Nephron progenitor cell (in vitro differentiated cells): ENCODE results near the gene ERO1B.

Experiments used
- DNase-seq: peaks from one replicate; pipeline ENCODE4 v3.0.0; 2021
- H3K27ac Mint-ChIP-seq: 2 replicates; pipeline ENCODE4 v1.8.0; 2021; ENCODE audit warnings: mild to moderate bottlenecking, moderate library complexity, mixed read lengths
- H3K27me3 Mint-ChIP-seq: 2 replicates; pipeline ENCODE4 v1.8.0; 2021; ENCODE audit warnings: mild to moderate bottlenecking, low read depth, mixed read lengths; ENCODE audit not compliant: poor library complexity
- H3K36me3 Mint-ChIP-seq: 2 replicates; pipeline ENCODE4 v1.8.0; 2021; ENCODE audit warnings: low read depth, mixed read lengths
- H3K4me1 Mint-ChIP-seq: 2 replicates; pipeline ENCODE4 v1.8.0; 2021; ENCODE audit warnings: mixed read lengths
- H3K4me3 Mint-ChIP-seq: 2 replicates; pipeline ENCODE4 v1.8.0; 2021; ENCODE audit warnings: mild to moderate bottlenecking, moderate library complexity, mixed read lengths
- H3K9me3 Mint-ChIP-seq: 2 replicates; pipeline ENCODE4 v1.8.0; 2021; ENCODE audit warnings: mild to moderate bottlenecking, moderate library complexity, mixed read lengths
- CTCF ChIP-seq: fragments of 200-600 bp; sonication (generic); IDR thresholded peaks from 2 replicates; pipeline ENCODE4 v1.5.0; 2021; ENCODE audit warnings: antibody characterized with exemption

ERO1B gene

DNA sequence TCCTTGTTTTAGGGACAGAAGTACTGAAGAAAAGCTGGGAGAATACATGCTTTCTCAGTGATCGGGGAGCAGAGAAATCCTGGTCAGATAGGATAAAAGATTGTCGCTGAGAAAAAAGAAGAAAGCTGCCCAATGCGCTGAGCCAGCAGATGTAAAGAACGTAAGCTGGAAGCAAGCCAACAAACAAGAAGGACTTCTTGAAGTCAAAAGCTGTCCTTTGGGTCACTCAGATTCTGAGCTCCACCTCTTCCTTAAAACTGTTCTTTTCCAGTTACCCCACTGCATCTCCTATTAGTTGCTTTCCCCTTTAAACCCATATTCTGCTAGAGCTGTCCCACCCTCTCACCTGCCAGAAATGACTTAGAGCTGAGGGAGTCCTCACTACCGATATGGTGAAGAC, 74.6 kb downstream of the ERO1B start:
- H3K27ac Mint-ChIP-seq: peak overlapping the region; percentile 57

DNA sequence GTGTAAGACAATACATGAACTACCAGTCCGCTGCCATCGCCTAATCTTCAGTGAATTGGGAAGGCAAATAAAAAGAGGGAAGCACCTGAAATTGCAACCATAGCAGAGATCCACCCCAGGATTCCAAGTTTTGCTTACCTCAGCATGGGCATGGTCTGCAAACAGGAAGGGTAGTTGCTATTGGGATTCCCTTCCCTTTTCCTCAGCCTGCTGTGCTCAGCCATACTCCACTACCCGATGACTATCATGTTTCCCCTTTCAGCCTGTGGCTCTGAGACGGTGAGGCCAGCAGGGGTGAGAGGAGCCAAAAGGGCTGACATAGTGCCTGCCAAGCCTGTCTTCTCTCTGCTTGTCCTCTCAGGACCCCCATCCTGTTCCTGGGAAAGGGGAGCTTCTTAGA, 75.2 kb downstream of the ERO1B start:
- Mint-ChIP-seq H3K4me3 (no peak overlapping the region), H3K27ac (peak overlapping the region; percentile 26), H3K4me1 (peaks cover 21% of the 10 kb centered on the region), H3K9me3 (peaks cover 32% of the 10 kb centered on the region), H3K27me3 (no peaks in the 10 kb centered on the region), H3K36me3 (peaks cover 62% of the 10 kb centered on the region)
- TF ChIP-seq CTCF: no peak
- DNase-seq: peak; percentile 37

More for the DNA sequence above, 74.6 kb downstream of the ERO1B start:
- Mint-ChIP-seq H3K36me3 (peaks cover 57% of the 10 kb centered on the region), H3K4me1 (peaks cover 21% of the 10 kb centered on the region), H3K9me3 (peaks cover 26% of the 10 kb centered on the region), H3K4me3 (no peak overlapping the region), H3K27me3 (no peaks in the 10 kb centered on the region)
- TF ChIP-seq CTCF: no peak
- DNase-seq: no peak

GRCh38 chr1:236204656-236205055, 77.1 kb downstream of the ERO1B start:
- H3K9me3 Mint-ChIP-seq: peaks cover 51% of the 10 kb centered on the region
- H3K27ac Mint-ChIP-seq: no peak overlapping the region
- H3K4me1 Mint-ChIP-seq: peaks cover 21% of the 10 kb centered on the region
- DNase-seq: no peak
- H3K36me3 Mint-ChIP-seq: peaks cover 67% of the 10 kb centered on the region
- TF ChIP-seq CTCF: no peak
- no peaks in the 10 kb centered on the region for H3K27me3 Mint-ChIP-seq
- no peak overlapping the region for H3K4me3 Mint-ChIP-seq

GRCh38 chr1:236204039-236204438, 77.7 kb downstream of the ERO1B start:
- Mint-ChIP-seq H3K9me3 (peaks cover 57% of the 10 kb centered on the region), H3K4me3 (no peak overlapping the region), H3K36me3 (peaks cover 67% of the 10 kb centered on the region)

GRCh38 chr1:236201786-236202185, 80.0 kb downstream of the ERO1B start:
- Mint-ChIP-seq H3K4me3 (no peak overlapping the region), H3K27me3 (no peaks in the 10 kb centered on the region), H3K36me3 (peaks cover 84% of the 10 kb centered on the region), H3K27ac (no peak overlapping the region), H3K4me1 (peaks cover 13% of the 10 kb centered on the region), H3K9me3 (peaks cover 79% of the 10 kb centered on the region)
- DNase-seq: no peak
- no peak for TF ChIP-seq CTCF

More at GRCh38 chr1:236204039-236204438, 77.7 kb downstream of the ERO1B start:
- TF ChIP-seq CTCF: no peak
- Mint-ChIP-seq H3K27ac (no peak overlapping the region), H3K4me1 (peaks cover 21% of the 10 kb centered on the region), H3K27me3 (no peaks in the 10 kb centered on the region)
- no peak for DNase-seq

- Mint-ChIP-seq H3K27me3 (no peaks in the 10 kb centered on the region), H3K9me3 (peaks cover 84% of the 10 kb centered on the region), H3K4me3 (no peak overlapping the region), H3K27ac (no peak overlapping the region), H3K36me3 (peaks cover 90% of the 10 kb centered on the region), H3K4me1 (peaks cover 5% of the 10 kb centered on the region)
- DNase-seq: no peak
- no peak for TF ChIP-seq CTCF
Observed at GRCh38 chr1:236200925-236201324, 80.8 kb downstream of the ERO1B start.
